ENCODE results near the gene BCL11A. TPM values are rescaled to one million over a fixed set of nuclear protein-coding genes. Genes with fewer than 3 reads are reported as not detected.

Gene BCL11A
- total and polyA plus RNA-seq, 4 donors: 0.97 to 4.4 (median 2.0) TPM; not detected in 1

- DNase-seq (no peak), ATAC-seq (ENCODE audit: low FRiP score) (no peak)
- peaks cover 0 to 3% of the 10 kb centered on the region in 2 donors for H3K27me3 ChIP-seq (ENCODE audit: control insufficient read depth in 1 of 2, insufficient read depth in 2 of 2, low read length in 1 of 2)
- H3K4me1 ChIP-seq (ENCODE audit: control insufficient read depth in 1 of 2, insufficient read depth in 2 of 2, low read length in 2 of 2): no peaks in the 10 kb centered on the region
- intact Hi-C loops (cut with DNase I): no loop called here
- H3K9me3 ChIP-seq (ENCODE audit: control insufficient read depth, low read length): peaks cover 2% of the 10 kb centered on the region
- WGBS, 2 donors: 84 to 87% methylated on average over 5 of the region's 5 CpGs
- H3K36me3 ChIP-seq (ENCODE audit: control insufficient read depth in 1 of 2, insufficient read depth in 2 of 2, low read length in 1 of 2): no peaks in the 10 kb centered on the region
- H3K27ac ChIP-seq (ENCODE audit: low read depth in 1 of 2, low read length in 2 of 2): no peak overlapping the region
- no peak overlapping the region for H3K4me3 ChIP-seq (ENCODE audit: low read length in 2 of 2)
Measured at GRCh38 chr2:60441800-60442199, 111.7 kb downstream of the BCL11A start.

GRCh38 chr2:60440767-60441163, 112.7 kb downstream of the BCL11A start:
- Histone ChIP-seq H3K36me3 (ENCODE audit: control insufficient read depth in 1 of 2, insufficient read depth in 2 of 2, low read length in 1 of 2) (no peaks in the 10 kb centered on the region), H3K4me1 (ENCODE audit: control insufficient read depth in 1 of 2, insufficient read depth in 2 of 2, low read length in 2 of 2) (no peaks in the 10 kb centered on the region), H3K27ac (ENCODE audit: low read depth in 1 of 2, low read length in 2 of 2) (no peak overlapping the region), H3K27me3 (ENCODE audit: control insufficient read depth in 1 of 2, insufficient read depth in 2 of 2, low read length in 1 of 2) (peaks cover 0 to 3% of the 10 kb centered on the region in 2 donors), H3K9me3 (ENCODE audit: control insufficient read depth, low read length) (peaks cover 2% of the 10 kb centered on the region), H3K4me3 (ENCODE audit: low read length in 2 of 2) (no peak overlapping the region)
- intact Hi-C loops (cut with DNase I): no loop called here
- no peak for ATAC-seq (ENCODE audit: low FRiP score)
- 92% methylated on average over 6 of the region's 6 CpGs for WGBS, 2 donors
- no peak for DNase-seq

GRCh38 chr2:60440079-60440766, 113.2 kb downstream of the BCL11A start:
- ATAC-seq (ENCODE audit: low FRiP score): no peak
- 96 to 97% methylated on average over 3 of the region's 3 CpGs for WGBS, 2 donors
- Histone ChIP-seq H3K4me3 (ENCODE audit: low read length in 2 of 2) (no peak overlapping the region), H3K36me3 (ENCODE audit: control insufficient read depth in 1 of 2, insufficient read depth in 2 of 2, low read length in 1 of 2) (no peaks in the 10 kb centered on the region), H3K4me1 (ENCODE audit: control insufficient read depth in 1 of 2, insufficient read depth in 2 of 2, low read length in 2 of 2) (no peaks in the 10 kb centered on the region), H3K27me3 (ENCODE audit: control insufficient read depth in 1 of 2, insufficient read depth in 2 of 2, low read length in 1 of 2) (peaks cover 0 to 3% of the 10 kb centered on the region in 2 donors), H3K27ac (ENCODE audit: low read depth in 1 of 2, low read length in 2 of 2) (no peak overlapping the region), H3K9me3 (ENCODE audit: control insufficient read depth, low read length) (peaks cover 2% of the 10 kb centered on the region)
- no peak for DNase-seq
- intact Hi-C loops (cut with DNase I): no loop called here

GRCh38 chr2:60439219-60439974, 114.1 kb downstream of the BCL11A start:
- H3K27me3 ChIP-seq (ENCODE audit: control insufficient read depth in 1 of 2, insufficient read depth in 2 of 2, low read length in 1 of 2): peaks cover 0 to 3% of the 10 kb centered on the region in 2 donors
- 82% methylated on average over 20 of the region's 20 CpGs for WGBS, 2 donors
- no peak overlapping the region for H3K27ac ChIP-seq (ENCODE audit: low read depth in 1 of 2, low read length in 2 of 2)
- ATAC-seq (ENCODE audit: low FRiP score) (peak; percentile 59), DNase-seq (peak in 1 of 2 donors; percentile 77)
- H3K4me1 ChIP-seq (ENCODE audit: control insufficient read depth in 1 of 2, insufficient read depth in 2 of 2, low read length in 2 of 2): no peaks in the 10 kb centered on the region
- no peak overlapping the region for H3K4me3 ChIP-seq (ENCODE audit: low read length in 2 of 2)
- intact Hi-C loops (cut with DNase I): no loop called here
- peaks cover 2% of the 10 kb centered on the region for H3K9me3 ChIP-seq (ENCODE audit: control insufficient read depth, low read length)
- no peaks in the 10 kb centered on the region for H3K36me3 ChIP-seq (ENCODE audit: control insufficient read depth in 1 of 2, insufficient read depth in 2 of 2, low read length in 1 of 2)

- Histone ChIP-seq H3K9me3 (ENCODE audit: control insufficient read depth, low read length) (peaks cover 2% of the 10 kb centered on the region), H3K36me3 (ENCODE audit: control insufficient read depth in 1 of 2, insufficient read depth in 2 of 2, low read length in 1 of 2) (no peaks in the 10 kb centered on the region), H3K27me3 (ENCODE audit: control insufficient read depth in 1 of 2, insufficient read depth in 2 of 2, low read length in 1 of 2) (peaks cover 0 to 3% of the 10 kb centered on the region in 2 donors), H3K4me3 (ENCODE audit: low read length in 2 of 2) (no peak overlapping the region), H3K4me1 (ENCODE audit: control insufficient read depth in 1 of 2, insufficient read depth in 2 of 2, low read length in 2 of 2) (no peaks in the 10 kb centered on the region), H3K27ac (ENCODE audit: low read depth in 1 of 2, low read length in 2 of 2) (no peak overlapping the region)
- DNase-seq (no peak), ATAC-seq (ENCODE audit: low FRiP score) (no peak)
- intact Hi-C loops (cut with DNase I): no loop called here
- 92 to 93% methylated on average over 6 of the region's 6 CpGs for WGBS, 2 donors
Measured at GRCh38 chr2:60438653-60439052, 114.8 kb downstream of the BCL11A start.

GRCh38 chr2:60438131-60438530, 115.3 kb downstream of the BCL11A start:
- ATAC-seq (ENCODE audit: low FRiP score): no peak
- H3K27me3 ChIP-seq (ENCODE audit: control insufficient read depth in 1 of 2, insufficient read depth in 2 of 2, low read length in 1 of 2): peaks cover 0 to 3% of the 10 kb centered on the region in 2 donors
- WGBS, 2 donors: 93 to 94% methylated on average over 4 of the region's 4 CpGs
- H3K27ac ChIP-seq (ENCODE audit: low read depth in 1 of 2, low read length in 2 of 2): no peak overlapping the region
- intact Hi-C loops (cut with DNase I): no loop called here
- H3K4me3 ChIP-seq (ENCODE audit: low read length in 2 of 2): no peak overlapping the region
- no peaks in the 10 kb centered on the region for H3K36me3 ChIP-seq (ENCODE audit: control insufficient read depth in 1 of 2, insufficient read depth in 2 of 2, low read length in 1 of 2)
- H3K4me1 ChIP-seq (ENCODE audit: control insufficient read depth in 1 of 2, insufficient read depth in 2 of 2, low read length in 2 of 2): no peaks in the 10 kb centered on the region
- H3K9me3 ChIP-seq (ENCODE audit: control insufficient read depth, low read length): peaks cover 2% of the 10 kb centered on the region
- no peak for DNase-seq

GRCh38 chr2:60437080-60437696, 116.3 kb downstream of the BCL11A start:
- H3K4me3 ChIP-seq (ENCODE audit: low read length in 2 of 2): no peak overlapping the region
- H3K27ac ChIP-seq (ENCODE audit: low read depth in 1 of 2, low read length in 2 of 2): no peak overlapping the region
- H3K4me1 ChIP-seq (ENCODE audit: control insufficient read depth in 1 of 2, insufficient read depth in 2 of 2, low read length in 2 of 2): no peaks in the 10 kb centered on the region
- intact Hi-C loops (cut with DNase I): no loop called here
- 88 to 89% methylated on average over 7 of the region's 7 CpGs for WGBS, 2 donors
- DNase-seq (no peak), ATAC-seq (ENCODE audit: low FRiP score) (no peak)
- H3K9me3 ChIP-seq (ENCODE audit: control insufficient read depth, low read length): peaks cover 2% of the 10 kb centered on the region
- H3K36me3 ChIP-seq (ENCODE audit: control insufficient read depth in 1 of 2, insufficient read depth in 2 of 2, low read length in 1 of 2): no peaks in the 10 kb centered on the region
- H3K27me3 ChIP-seq (ENCODE audit: control insufficient read depth in 1 of 2, insufficient read depth in 2 of 2, low read length in 1 of 2): peaks cover 0 to 3% of the 10 kb centered on the region in 2 donors

- Histone ChIP-seq H3K36me3 (ENCODE audit: control insufficient read depth in 1 of 2, insufficient read depth in 2 of 2, low read length in 1 of 2) (no peaks in the 10 kb centered on the region), H3K4me3 (ENCODE audit: low read length in 2 of 2) (no peak overlapping the region), H3K4me1 (ENCODE audit: control insufficient read depth in 1 of 2, insufficient read depth in 2 of 2, low read length in 2 of 2) (no peaks in the 10 kb centered on the region), H3K9me3 (ENCODE audit: control insufficient read depth, low read length) (no peaks in the 10 kb centered on the region), H3K27me3 (ENCODE audit: control insufficient read depth in 1 of 2, insufficient read depth in 2 of 2, low read length in 1 of 2) (no peaks in the 10 kb centered on the region), H3K27ac (ENCODE audit: low read depth in 1 of 2, low read length in 2 of 2) (no peak overlapping the region)
- intact Hi-C loops (cut with DNase I): no loop called here
- no peak for ATAC-seq (ENCODE audit: low FRiP score)
- WGBS, 2 donors: 82 to 84% methylated on average over 5 of the region's 5 CpGs
- no peak for DNase-seq
Measured at GRCh38 chr2:60433018-60433596, 120.3 kb downstream of the BCL11A start.
